Astrocyte of the cerebellum (primary cell): ENCODE results near the gene WDR75.

Experiments
- DNase-seq: peaks from one replicate; pipeline ENCODE4 v3.0.0-alpha.2; 2011; ENCODE audit warnings: low read depth
- H3K4me3 ChIP-seq: 2 replicates; pipeline ENCODE4 v1.5.1; 2011; ENCODE audit warnings: mild to moderate bottlenecking, low read depth, low read length, moderate library complexity
- in situ Hi-C: cut with HindIII; loops from 2 replicates; pipeline ENCODE4 v1.10.0; 2017; ENCODE audit warnings: low sequenced_read_pairs
- TF ChIP-seq, protein P1 (sequence below): IDR thresholded peaks from 2 replicates; pipeline ENCODE4 v1.5.1; 2012; ENCODE audit warnings: low read length, low read depth, moderate library complexity, mild to moderate bottlenecking; ENCODE audit errors: missing control alignments

WDR75 gene

DNA sequence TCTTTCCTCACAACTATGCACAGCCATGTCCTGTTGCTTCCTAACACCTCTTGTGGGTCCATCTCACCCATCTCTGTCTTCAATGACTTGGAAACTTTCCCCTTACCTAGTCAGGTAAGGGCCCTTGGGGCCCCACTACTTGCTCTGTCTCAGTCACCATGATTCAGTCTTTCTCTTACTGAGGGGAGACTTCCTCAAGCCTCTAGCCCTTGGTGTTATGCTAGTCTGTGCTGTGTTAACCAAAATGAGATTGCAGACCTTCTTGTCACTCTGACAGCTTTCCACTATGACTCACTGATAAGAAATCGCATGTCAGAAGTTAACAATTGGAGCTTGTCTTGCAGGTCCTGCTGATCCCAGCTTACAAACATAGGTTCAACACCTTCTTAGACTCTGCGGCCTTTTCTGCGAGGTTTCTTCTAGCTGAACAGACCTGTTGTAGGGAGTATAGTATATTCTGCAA is 65.3 kb downstream of the WDR75 start:
- TF ChIP-seq, protein P1, sequence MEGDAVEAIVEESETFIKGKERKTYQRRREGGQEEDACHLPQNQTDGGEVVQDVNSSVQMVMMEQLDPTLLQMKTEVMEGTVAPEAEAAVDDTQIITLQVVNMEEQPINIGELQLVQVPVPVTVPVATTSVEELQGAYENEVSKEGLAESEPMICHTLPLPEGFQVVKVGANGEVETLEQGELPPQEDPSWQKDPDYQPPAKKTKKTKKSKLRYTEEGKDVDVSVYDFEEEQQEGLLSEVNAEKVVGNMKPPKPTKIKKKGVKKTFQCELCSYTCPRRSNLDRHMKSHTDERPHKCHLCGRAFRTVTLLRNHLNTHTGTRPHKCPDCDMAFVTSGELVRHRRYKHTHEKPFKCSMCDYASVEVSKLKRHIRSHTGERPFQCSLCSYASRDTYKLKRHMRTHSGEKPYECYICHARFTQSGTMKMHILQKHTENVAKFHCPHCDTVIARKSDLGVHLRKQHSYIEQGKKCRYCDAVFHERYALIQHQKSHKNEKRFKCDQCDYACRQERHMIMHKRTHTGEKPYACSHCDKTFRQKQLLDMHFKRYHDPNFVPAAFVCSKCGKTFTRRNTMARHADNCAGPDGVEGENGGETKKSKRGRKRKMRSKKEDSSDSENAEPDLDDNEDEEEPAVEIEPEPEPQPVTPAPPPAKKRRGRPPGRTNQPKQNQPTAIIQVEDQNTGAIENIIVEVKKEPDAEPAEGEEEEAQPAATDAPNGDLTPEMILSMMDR, result no peak
- no peak for DNase-seq
- no peak overlapping the region for H3K4me3 ChIP-seq
- in situ Hi-C loops, result no loop called here

DNA sequence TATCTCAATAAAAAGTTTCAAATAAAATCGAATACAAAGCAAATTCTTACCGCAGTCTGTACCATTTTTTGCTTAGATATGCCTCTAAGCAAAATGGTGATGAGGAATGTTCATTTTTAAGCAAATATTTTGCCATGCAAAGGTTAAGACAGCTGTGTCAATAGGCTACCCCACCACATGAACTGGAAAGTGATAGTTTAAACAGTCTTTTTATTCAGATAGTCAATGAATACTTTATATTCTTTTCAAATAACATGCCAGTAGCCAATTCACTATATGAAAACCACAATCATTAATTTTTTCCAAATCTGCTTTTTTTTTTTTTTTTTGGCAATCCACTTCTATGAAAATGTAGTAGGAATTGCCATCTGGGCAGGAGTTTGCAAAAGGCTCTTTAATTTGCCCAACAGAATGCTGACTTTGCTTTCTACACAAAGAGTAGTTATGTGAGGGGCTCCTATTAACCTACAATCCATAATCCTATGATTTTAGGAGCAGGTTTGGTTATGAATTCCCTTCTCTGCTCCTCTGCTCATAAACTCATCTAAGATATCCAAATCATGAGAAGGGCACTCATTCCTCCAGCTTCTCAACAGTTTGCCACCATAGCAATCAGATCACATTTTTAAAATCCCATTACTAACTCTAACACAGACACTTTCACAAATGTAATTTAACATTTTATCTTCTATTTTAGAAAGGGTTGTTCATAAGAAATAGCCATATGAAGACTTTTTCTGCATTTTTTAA is 70.1 kb downstream of the WDR75 start:
- in situ Hi-C loops, result no loop called here
- DNase-seq, result no peak

DNA sequence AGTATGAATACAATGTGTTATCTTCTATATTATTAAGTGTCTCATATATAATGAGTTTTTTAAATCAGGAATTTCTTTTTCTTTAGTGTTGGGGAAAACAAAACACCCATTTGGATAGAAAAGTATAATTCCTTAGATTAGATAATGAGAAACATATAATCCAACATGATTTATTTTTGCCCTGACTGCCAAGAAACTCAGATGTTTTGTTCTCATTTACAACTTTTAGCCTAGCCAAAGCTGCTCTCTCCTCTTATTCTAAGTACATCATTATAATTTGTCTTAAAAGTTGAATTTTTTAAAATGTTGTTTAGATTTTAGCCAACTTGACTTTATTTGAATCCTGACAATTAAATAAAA is 70.7 kb downstream of the WDR75 start:
- TF ChIP-seq, protein P1, result no peak
- no peak for DNase-seq
- no peak overlapping the region for H3K4me3 ChIP-seq
- in situ Hi-C loops, result no loop called here

More for the DNA sequence above, 70.1 kb downstream of the WDR75 start:
- no peak overlapping the region for H3K4me3 ChIP-seq
- TF ChIP-seq, protein P1, result no peak

DNA sequence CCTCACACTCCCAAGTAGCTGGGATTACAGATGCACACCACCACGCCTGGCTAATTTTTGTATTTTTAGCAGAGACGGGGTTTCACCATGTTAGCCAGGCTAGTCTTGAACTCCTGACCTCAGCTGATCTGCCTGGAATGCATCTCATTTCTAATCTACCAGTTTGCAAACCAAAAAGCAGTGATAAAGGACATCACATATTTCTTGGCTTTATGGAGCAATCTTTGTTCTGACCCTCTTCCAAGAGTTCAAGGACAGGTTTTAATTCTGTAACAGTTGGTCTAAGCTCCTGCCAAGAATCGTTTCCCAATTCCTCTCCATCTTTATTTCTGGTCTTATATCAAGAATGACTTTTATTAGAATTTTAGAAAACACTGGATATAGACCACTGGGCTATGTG is 71.6 kb downstream of the WDR75 start:
- no peak overlapping the region for H3K4me3 ChIP-seq
- TF ChIP-seq, protein P1, result no peak
- DNase-seq, result no peak
- in situ Hi-C loops, result no loop called here

DNA sequence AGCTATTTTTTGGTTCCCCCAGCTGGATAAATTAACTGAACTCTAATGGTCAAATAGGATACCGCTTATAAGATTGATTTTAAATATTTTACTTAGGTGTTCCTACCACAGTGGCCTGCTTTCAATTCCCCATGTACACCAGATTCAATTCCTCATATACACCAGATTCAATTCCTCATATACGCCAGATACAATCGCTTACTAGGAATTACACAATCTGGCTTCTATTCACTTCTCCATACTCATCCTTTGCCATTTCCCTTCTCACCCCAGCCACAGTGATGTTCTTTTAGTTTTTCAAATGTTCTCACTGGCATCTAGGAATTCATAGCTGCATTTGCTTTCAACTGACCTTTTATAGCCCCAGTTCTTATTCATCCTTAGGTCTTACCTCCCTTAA is 72.8 kb downstream of the WDR75 start:
- no peak for DNase-seq
- H3K4me3 ChIP-seq, result no peak overlapping the region
- TF ChIP-seq, protein P1, result no peak
- in situ Hi-C loops, result no loop called here

DNA sequence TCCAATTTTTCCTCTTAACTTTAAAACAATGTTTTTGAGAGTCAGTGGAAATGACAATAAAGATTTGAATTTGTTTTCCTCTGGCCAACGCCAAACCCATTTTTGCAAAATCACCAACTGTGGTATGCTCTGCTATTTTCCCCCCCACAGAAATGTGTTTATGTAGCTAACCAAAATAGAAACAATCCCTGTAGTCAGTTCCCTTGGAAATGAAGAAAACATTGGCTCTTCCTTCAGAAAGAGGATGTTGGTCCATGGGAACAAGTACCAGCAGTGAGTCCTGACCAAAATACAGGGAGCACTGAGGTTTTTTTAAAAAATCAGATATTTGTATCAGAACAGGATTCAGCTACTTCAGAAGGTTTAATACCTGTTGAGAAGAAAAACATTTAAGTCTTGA is 74.0 kb downstream of the WDR75 start:
- in situ Hi-C loops, result no loop called here

More for the DNA sequence above, 74.0 kb downstream of the WDR75 start:
- H3K4me3 ChIP-seq, result no peak overlapping the region
- no peak for DNase-seq
- TF ChIP-seq, protein P1, result no peak
